Measurements from ENCODE around the gene GLRX5.
A peak's percentile ranks its signal among the peaks of the same experiment; 100 is the strongest.

GLRX5 gene

GRCh38 chr14:95518045-95518751 lies 16.7 kb upstream of the GLRX5 start:
- DNase-seq (ENCODE audit: low read depth) = no peak

DNA sequence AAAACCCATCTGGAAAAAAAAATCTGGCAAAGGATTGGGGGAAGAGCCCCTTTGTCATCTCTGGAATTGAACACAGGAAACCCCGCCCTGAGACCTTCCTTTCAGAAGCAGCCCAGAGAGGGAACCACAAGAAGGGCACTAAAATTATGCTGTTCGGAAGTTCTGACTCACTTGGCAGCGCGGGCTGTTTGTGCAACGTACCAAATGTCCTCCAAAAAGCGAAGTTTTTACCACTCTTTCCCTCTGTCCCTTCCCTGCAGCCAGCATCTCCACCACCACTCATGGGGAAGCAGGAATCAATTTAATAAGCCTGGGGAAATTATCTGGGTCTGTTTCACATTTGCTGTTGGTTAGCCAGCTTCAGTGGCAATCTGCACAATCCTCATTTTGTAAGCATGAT lies 15.2 kb upstream of the GLRX5 start:
- DNase-seq (ENCODE audit: low read depth) = peak; percentile 31

GRCh38 chr14:95520346-95520745 lies 14.5 kb upstream of the GLRX5 start:
- no peak for DNase-seq (ENCODE audit: low read depth)

- no peak for DNase-seq (ENCODE audit: low read depth)
Measured at GRCh38 chr14:95521001-95521400, 13.8 kb upstream of the GLRX5 start.

DNA sequence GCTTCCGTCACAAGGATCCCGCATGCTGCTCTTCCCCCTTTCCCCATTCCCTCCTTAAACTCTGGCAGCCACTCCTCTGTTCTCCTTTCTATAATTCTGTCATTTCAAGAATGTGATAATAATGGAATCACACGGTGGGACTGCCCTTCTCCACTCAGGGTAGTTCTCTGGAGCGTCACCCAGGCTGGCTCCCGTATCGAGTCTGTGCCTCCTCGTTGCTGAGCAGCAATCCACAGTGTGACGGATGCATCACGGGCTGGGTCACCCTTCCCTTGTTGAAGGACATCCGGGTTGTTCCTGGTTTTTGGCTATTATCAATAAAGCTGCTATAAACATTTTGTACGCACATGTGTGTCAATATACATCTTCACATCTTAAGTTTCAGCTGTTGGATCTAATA lies 12.7 kb upstream of the GLRX5 start:
- DNase-seq (ENCODE audit: low read depth) = no peak

- DNase-seq (ENCODE audit: low read depth) = no peak
Measured at GRCh38 chr14:95522556-95522955, 12.3 kb upstream of the GLRX5 start.

DNA sequence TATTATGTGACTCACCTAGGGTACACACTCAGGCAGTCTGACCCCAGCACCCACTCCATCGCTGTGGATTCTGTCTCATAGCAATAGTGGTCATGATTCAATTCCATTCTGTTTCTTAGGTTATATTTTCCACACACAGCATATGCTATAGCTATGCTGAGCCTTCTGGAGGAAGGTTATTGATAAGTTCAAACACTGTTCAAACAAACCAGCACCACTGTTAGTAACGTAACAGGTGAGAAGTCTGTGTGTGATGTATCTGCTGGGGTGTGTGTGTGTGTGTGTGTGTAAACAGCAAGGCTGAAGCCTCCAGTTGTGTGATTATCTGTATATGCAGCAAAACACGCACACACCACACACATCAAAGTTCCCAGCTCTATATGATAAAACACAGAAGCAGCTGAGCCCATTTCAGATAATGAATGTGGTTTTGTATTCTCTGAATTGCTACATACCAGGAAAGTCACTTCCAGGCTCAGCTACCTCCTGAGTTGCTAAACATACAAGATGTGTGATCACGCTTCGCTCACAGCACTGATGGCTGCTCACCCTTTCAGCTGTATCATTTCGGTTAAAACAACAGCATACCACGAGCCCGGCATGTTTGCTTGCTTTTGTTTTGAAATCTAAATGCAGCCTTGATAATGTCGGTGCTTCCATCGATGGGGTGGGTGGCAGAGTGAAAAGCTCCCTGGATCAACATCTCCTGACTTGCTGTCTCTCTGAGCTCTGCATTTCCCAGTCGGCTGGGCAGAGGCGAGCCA lies 11.6 kb upstream of the GLRX5 start:
- no peak for DNase-seq (ENCODE audit: low read depth)

DNA sequence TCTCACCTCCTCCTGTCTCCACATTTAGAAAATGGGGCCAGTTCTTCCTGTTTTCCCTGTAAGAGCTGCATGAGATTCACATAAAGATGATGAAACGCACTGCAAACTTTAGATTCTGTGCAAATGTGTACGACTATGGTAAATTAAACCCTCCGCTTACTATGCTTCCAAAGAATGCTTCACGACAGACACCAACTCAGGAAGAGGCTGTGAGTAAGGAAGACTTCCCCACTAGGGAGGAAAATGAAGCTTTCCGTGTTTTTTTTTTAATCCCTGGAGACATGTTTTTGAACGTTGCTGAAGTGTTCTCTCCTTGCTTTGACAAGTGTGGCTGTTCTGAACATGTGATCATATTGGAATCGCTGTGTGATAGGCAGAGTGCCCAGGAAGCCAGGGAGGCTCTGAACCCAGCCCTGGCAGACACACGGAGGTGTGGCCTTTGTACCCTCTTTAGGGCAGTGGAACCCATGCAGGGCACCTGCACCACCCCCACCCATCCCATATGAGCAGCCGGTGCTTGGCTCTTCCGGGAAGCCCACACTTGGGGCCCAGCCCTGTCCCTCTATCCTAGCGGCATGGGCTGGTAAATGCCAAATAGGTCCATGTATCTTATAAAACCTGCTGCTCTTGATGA lies 10.9 kb upstream of the GLRX5 start:
- DNase-seq (ENCODE audit: low read depth) = no peak

- no peak for DNase-seq (ENCODE audit: low read depth)
Measured at GRCh38 chr14:95524706-95525512, 9.9 kb upstream of the GLRX5 start.

GRCh38 chr14:95525999-95526398 lies 8.9 kb upstream of the GLRX5 start:
- no peak for DNase-seq (ENCODE audit: low read depth)

DNA sequence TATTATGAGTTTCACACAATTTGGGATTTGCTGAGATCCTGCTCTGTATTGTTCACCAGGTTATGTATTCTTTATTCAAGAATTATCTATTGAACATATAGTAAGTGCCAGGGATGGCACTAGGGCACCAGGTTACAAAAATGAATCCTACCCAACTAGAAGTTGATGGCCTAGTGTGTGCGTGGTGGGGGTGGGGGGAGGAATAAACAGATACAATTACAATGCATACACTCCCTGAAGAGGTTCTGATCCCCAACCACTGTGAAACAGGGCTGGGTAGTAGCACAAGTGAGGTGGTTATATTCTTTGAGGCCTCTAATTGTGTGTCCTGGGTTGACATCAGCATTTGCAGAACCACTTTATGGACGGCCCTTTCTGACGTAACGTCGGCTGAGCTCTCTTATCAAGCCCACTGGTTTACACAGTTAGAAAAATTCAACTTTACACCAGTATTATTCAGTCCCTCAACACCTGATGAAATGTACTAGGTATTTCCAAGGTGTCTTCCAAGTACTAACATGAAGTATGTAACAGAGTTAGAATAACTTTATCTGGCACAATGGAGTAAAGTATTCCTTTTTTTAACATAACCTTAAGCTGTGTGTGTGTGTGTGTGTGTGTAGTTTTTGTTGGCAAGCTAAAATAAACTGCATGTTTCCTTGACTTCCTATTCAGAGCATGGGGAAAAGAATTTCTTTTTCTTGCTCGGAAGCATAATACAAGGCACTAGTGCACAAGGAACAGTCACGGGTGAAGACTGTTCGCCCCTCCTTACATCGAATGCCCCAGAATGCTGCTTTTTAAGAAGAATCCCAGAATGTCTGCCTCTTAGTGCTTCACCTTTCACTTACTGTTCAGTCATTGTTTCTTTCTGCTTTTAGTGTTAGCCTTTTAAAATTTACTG lies 8.1 kb upstream of the GLRX5 start:
- no peak for DNase-seq (ENCODE audit: low read depth)

- DNase-seq (ENCODE audit: low read depth) = peak; percentile 36
Measured at GRCh38 chr14:95527387-95528002, 7.4 kb upstream of the GLRX5 start.

DNA sequence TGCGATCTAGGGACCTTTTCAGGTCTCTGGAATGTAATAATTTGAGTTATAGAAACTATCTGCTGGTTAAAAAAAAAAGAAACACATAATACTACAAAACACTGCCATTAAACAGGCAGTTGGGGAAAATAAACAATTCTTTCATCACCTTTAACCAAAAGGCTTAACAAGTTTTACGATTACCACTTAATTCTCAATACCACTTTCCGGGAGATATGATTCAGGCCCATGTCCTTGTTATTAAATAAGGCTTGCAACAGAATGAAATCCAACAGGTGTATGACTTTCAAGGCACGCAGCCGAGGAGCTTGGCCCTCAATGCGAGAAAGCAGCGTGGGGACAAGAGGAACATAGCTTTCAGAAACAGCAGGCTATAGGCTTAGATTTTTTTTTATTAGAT lies 5.6 kb upstream of the GLRX5 start:
- DNase-seq (ENCODE audit: low read depth) = no peak

DNA sequence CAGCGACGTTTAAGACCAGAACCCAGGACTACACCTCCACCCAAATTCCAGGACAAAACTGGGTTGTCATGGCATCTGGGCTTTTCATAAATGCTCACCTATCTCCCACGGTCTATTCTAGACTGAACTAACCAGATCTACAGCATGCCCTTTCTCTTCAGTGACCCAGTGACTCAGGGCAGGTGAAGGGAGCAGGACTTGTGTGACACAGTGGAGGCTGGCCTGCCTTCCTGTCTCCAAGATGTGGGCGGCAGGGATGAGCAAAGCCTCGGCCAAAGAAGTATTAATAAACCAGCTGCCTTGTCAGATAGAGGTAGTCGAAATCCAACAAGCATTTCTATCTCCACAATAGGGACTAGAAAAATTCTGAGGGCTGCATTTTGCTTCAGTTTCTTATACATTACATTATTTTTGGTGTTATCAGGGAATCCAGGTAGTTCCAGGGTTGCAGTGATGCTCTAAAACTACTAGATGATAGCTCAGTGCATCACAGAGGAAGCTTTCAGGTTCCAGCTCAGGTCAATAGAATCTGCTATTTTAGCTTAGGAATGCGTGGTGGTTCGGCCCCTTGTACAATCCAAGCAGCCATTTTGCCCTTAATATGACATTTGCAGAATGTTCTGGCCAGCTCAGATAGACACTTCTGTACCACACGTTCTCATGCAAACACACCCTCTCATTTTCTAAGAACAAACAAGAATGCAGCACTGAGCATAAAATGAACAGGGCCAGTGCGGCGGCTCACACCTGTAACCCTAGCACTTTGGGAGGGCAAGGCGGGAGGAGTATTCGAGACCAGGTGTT lies 4.2 kb upstream of the GLRX5 start:
- no peak for DNase-seq (ENCODE audit: low read depth)

- no peak for DNase-seq (ENCODE audit: low read depth)
Measured at GRCh38 chr14:95531473-95531872, 3.4 kb upstream of the GLRX5 start.

DNA sequence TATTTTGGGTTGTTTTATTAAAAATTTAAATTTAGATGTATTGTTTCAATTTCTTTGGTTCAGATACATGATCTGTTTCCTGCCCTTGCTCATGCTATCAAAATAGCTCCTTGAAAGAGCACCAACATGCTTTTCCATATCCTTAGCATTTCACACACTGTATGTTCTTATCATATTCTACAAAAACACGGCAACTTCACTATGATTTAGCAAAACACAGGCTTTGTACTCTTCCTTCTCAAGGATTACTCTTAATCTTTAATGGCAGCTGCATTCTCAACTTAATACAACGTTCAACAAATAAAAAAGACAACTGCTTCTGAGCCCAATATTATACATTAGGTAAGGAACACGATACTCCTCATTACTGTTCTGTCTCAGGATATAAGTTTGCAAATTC lies 2.9 kb upstream of the GLRX5 start:
- no peak for DNase-seq (ENCODE audit: low read depth)

DNA sequence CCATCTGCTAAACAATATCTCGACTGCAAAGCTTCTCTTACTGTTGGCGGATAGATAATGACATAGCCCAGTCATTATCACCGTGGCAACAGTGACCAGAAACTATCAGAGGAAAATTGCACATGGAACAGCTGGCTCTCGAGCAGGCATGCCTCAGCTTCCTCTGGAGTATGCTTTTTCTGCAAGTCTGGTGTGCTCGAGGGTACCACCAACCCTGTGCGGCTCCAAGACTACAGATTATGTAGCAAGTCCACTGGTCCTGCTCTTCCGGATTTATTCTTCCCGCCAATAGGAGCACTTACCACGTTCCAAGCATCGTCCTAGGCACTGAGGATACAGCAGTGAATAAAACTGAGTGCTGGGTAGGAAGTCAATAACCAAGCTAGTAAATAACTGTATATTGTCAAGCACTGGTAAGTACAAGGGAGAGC lies 1.4 kb upstream of the GLRX5 start:
- DNase-seq (ENCODE audit: low read depth) = no peak

DNA sequence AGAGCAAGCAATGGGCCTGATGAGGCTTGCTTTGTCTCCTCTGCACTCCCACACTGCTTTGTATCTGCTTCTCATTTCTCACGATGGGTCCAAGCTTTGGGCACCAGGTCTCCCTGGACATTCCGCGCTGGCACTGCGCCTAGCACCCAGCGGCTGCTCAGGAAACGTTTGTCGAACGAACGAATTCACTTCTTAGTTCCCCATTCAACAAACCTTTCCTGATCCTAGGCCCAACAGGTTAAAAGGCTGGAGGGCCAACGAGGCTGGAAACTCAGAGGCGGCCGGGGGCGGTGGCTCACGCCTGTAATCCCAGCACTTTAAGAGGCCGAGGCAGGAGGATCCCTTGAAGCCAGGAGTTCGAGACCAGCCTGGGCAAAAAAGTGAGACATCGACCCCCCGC lies 1.0 kb upstream of the GLRX5 start:
- DNase-seq (ENCODE audit: low read depth) = no peak

DNA sequence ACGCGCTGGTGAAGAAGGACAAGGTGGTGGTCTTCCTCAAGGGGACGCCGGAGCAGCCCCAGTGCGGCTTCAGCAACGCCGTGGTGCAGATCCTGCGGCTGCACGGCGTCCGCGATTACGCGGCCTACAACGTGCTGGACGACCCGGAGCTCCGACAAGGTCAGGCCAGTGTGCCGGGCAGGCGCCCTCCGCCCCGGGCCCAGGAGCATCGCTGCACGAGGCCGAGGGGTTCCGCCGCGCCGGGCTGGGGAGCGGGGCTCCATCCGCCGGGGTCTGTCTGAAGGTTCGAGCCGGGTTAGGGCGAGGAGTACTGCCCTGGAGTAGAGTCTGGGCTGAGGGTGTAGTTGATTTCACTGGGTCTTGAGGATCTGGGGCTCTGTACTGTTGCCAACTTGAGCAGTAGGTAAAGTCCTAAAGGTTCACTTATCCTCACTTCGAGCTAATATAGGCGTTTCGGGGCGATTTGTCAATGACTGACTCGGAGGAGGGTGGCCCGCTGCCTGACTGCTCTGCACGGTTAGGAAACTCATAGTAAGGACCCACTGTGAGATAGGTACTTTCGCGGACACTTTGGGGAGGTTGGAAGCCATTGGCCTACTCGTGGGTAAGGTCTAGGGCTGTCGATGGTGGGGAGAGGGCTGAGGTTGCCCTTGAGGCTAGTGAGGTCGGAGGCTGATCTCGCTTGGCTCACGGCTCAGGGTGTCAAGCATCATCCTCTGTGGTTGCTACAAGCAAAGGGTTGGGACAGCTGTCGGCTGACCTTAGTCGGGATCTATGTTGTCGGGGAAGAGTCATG lies 574 bp downstream of the GLRX5 start:
- DNase-seq (ENCODE audit: low read depth) = no peak
